HEK293 (cell line): ENCODE measurements around the gene KCNC4.

Source experiments
- GLIS1 ChIP-seq: fragments of 450-650 bp; formaldehyde crosslinking; IDR thresholded peaks from 2 replicates; pipeline ENCODE4 v1.5.1; 2016; ENCODE audit warnings: missing biosample characterization, missing genetic modification characterization
- MEIS1 ChIP-seq: sonication (generic); formaldehyde crosslinking; IDR thresholded peaks from 2 replicates; pipeline ENCODE4 v1.8.1; 2022; ENCODE audit warnings: missing genetic modification reagents, mild to moderate bottlenecking, borderline replicate concordance
- ZBTB20 ChIP-seq: fragments of 450-650 bp; formaldehyde crosslinking; IDR thresholded peaks from 2 replicates; pipeline ENCODE4 v1.5.1; 2016; ENCODE audit warnings: missing biosample characterization, missing genetic modification characterization
- ZFHX2 ChIP-seq: fragments of 450-650 bp; formaldehyde crosslinking; conservative IDR thresholded peaks from 2 replicates; pipeline ENCODE4 v1.5.1; 2016; ENCODE audit warnings: missing biosample characterization, missing genetic modification characterization
- ZNF112 ChIP-seq: fragments of 450-650 bp; formaldehyde crosslinking; IDR thresholded peaks from 2 replicates; pipeline ENCODE4 v1.5.0; 2017; ENCODE audit warnings: missing biosample characterization, missing genetic modification characterization
- ZNF132 ChIP-seq: fragments of 450-650 bp; formaldehyde crosslinking; IDR thresholded peaks from 2 replicates; pipeline ENCODE4 v1.5.1; 2017; ENCODE audit warnings: missing biosample characterization, missing genetic modification characterization, borderline replicate concordance
- ZNF140 ChIP-seq: fragments of 450-650 bp; formaldehyde crosslinking; IDR thresholded peaks from 2 replicates; pipeline ENCODE4 v1.5.1; 2016; ENCODE audit warnings: missing biosample characterization, missing genetic modification characterization
- ZNF174 ChIP-seq: fragments of 450-650 bp; formaldehyde crosslinking; IDR thresholded peaks from 2 replicates; pipeline ENCODE4 v1.5.0; 2017; ENCODE audit warnings: missing biosample characterization, mild to moderate bottlenecking, missing genetic modification characterization
- ZNF221 ChIP-seq: fragments of 450-650 bp; formaldehyde crosslinking; IDR thresholded peaks from 2 replicates; pipeline ENCODE4 v1.5.1; 2017; ENCODE audit warnings: missing biosample characterization, missing genetic modification characterization, borderline replicate concordance
- ZNF248 ChIP-seq: fragments of 450-650 bp; formaldehyde crosslinking; IDR thresholded peaks from 2 replicates; pipeline ENCODE4 v1.5.1; 2017; ENCODE audit warnings: missing biosample characterization, missing genetic modification characterization
- ZNF37A ChIP-seq: fragments of 450-650 bp; IDR thresholded peaks from 2 replicates; pipeline ENCODE4 v1.5.1; 2018; ENCODE audit warnings: missing biosample characterization, missing genetic modification characterization
- ZNF510 ChIP-seq: fragments of 450-650 bp; formaldehyde crosslinking; IDR thresholded peaks from 2 replicates; pipeline ENCODE4 v1.5.1; 2018; ENCODE audit warnings: mild to moderate bottlenecking, missing genetic modification characterization, missing biosample characterization; ENCODE audit not compliant: insufficient replicate concordance
- ZNF521 ChIP-seq: fragments of 450-650 bp; formaldehyde crosslinking; IDR thresholded peaks from 2 replicates; pipeline ENCODE4 v1.5.1; 2017; ENCODE audit warnings: missing biosample characterization, mild to moderate bottlenecking, missing genetic modification characterization
- ZNF549 ChIP-seq: fragments of 450-650 bp; IDR thresholded peaks from 2 replicates; pipeline ENCODE4 v1.5.1; 2018; ENCODE audit warnings: missing biosample characterization, missing genetic modification characterization, mild to moderate bottlenecking, inconsistent platforms, moderate library complexity
- ZNF555 ChIP-seq: fragments of 450-650 bp; formaldehyde crosslinking; conservative IDR thresholded peaks from 2 replicates; pipeline ENCODE4 v1.5.1; 2017; ENCODE audit warnings: missing biosample characterization, mild to moderate bottlenecking, missing genetic modification characterization, inconsistent platforms
- ZNF560 ChIP-seq: fragments of 450-650 bp; formaldehyde crosslinking; IDR thresholded peaks from 2 replicates; pipeline ENCODE4 v1.5.1; 2017; ENCODE audit warnings: missing biosample characterization, missing genetic modification characterization, borderline replicate concordance
- ZNF561 ChIP-seq: fragments of 450-650 bp; IDR thresholded peaks from 2 replicates; pipeline ENCODE4 v1.5.1; 2018; ENCODE audit warnings: missing biosample characterization, missing genetic modification characterization, borderline replicate concordance
- ZNF571 ChIP-seq: fragments of 450-650 bp; formaldehyde crosslinking; IDR thresholded peaks from 2 replicates; pipeline ENCODE4 v1.5.0; 2017; ENCODE audit warnings: missing biosample characterization, missing genetic modification characterization
- ZNF600 ChIP-seq: fragments of 450-650 bp; formaldehyde crosslinking; IDR thresholded peaks from 2 replicates; pipeline ENCODE4 v1.5.1; 2016; ENCODE audit warnings: missing biosample characterization, missing genetic modification characterization
- ZNF623 ChIP-seq: fragments of 450-650 bp; formaldehyde crosslinking; IDR thresholded peaks from 2 replicates; pipeline ENCODE4 v1.5.1; 2016; ENCODE audit warnings: missing biosample characterization, missing genetic modification characterization
- ZNF624 ChIP-seq: fragments of 450-650 bp; formaldehyde crosslinking; IDR thresholded peaks from 2 replicates; pipeline ENCODE4 v1.5.1; 2017; ENCODE audit warnings: missing biosample characterization, missing genetic modification characterization
- ZNF747 ChIP-seq: fragments of 450-650 bp; formaldehyde crosslinking; IDR thresholded peaks from 2 replicates; pipeline ENCODE4 v1.5.1; 2016; ENCODE audit warnings: missing biosample characterization, missing genetic modification characterization
- ZNF830 ChIP-seq: fragments of 450-650 bp; IDR thresholded peaks from 2 replicates; pipeline ENCODE4 v1.5.0; 2018; ENCODE audit warnings: missing biosample characterization, missing genetic modification characterization, low read depth, mild to moderate bottlenecking, moderate library complexity
- TF ChIP-seq, protein P1 (sequence below): fragments of 450-650 bp; formaldehyde crosslinking; IDR thresholded peaks from 2 replicates; pipeline ENCODE4 v1.5.1; 2016; ENCODE audit warnings: missing biosample characterization, missing genetic modification characterization, low read depth
- TF ChIP-seq, protein P2 (sequence below): fragments of 450-650 bp; formaldehyde crosslinking; IDR thresholded peaks from 2 replicates; pipeline ENCODE4 v1.5.1; 2017; ENCODE audit warnings: missing biosample characterization, missing genetic modification characterization
- TF ChIP-seq, protein P3 (sequence below): fragments of 450-650 bp; formaldehyde crosslinking; IDR thresholded peaks from 2 replicates; pipeline ENCODE4 v1.5.1; 2016; ENCODE audit warnings: missing biosample characterization, missing genetic modification characterization

The KCNC4 gene

DNA sequence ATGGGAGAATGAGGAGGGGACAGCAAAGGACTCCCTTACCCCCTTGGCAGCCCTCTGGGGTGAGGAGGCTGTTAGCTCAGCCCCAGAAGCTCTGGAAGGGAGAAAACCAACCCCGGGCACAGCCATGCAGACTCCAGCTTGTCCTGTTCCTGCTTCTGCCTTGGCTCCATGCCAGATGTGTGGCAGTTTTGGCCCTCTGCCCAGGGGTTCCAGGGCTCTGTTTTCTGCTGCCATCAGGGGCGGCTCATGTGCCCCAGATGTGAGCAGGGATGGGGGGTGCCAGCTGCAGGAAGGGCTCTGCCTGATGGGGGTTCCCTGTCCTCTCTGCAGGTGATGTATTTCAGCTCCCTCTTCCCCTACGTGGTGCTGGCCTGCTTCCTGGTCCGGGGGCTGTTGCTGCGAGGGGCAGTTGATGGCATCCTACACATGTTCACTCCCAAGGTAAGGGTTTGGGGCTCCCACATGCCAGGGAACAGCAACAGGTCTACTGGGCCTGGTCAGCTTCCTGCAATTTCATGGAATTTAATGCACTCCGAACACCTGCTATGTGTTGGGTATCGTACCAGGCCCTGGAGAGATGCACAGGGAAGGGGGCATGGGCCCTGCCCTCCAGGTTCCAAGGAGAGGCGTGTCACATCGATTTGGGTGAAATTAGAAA lies 33.7 kb upstream of the KCNC4 start (continued):
- TF ChIP-seq ZBTB20 (tag by site-specific recombination) (peak; percentile 99), ZNF560 (tag by site-specific recombination) (no peak), ZNF132 (peak; percentile 78; the same call in 1 of the 2 replicates), ZFHX2 (tag by site-specific recombination) (peak; percentile 42; the same call in 1 of the 2 replicates), GLIS1 (tag by site-specific recombination) (0 out of 2 replicates have a peak, but pooled peaks have one; percentile 18), ZNF112 (tag by site-specific recombination) (peak; percentile 92), ZNF747 (tag by site-specific recombination) (no peak), ZNF830 (tag by site-specific recombination) (peak; percentile 24; the same call in 1 of the 2 replicates), ZNF37A (tag by site-specific recombination) (peak; percentile 76; the same call in 1 of the 2 replicates), ZNF561 (tag by site-specific recombination) (peak; percentile 72; the same call in 1 of the 2 replicates), ZNF600 (tag by site-specific recombination) (peak; percentile 31; the same call in 1 of the 2 replicates), ZNF549 (peak; percentile 64; the same call in 1 of the 2 replicates), MEIS1 (CRISPR knock-in tag) (no peak), ZNF140 (no peak), ZNF521 (tag by site-specific recombination) (0 out of 2 replicates have a peak, but pooled peaks have one; percentile 59), ZNF624 (tag by site-specific recombination) (no peak), ZNF623 (tag by site-specific recombination) (no peak), ZNF555 (no peak), ZNF571 (tag by site-specific recombination) (peak; percentile 98), ZNF221 (peak; percentile 97; the same call in 1 of the 2 replicates), ZNF174 (tag by site-specific recombination) (peak; percentile 97), ZNF248 (tag by site-specific recombination) (peak; percentile 61; the same call in 1 of the 2 replicates), ZNF510 (peak; percentile 53)
- TF ChIP-seq, protein P1, sequence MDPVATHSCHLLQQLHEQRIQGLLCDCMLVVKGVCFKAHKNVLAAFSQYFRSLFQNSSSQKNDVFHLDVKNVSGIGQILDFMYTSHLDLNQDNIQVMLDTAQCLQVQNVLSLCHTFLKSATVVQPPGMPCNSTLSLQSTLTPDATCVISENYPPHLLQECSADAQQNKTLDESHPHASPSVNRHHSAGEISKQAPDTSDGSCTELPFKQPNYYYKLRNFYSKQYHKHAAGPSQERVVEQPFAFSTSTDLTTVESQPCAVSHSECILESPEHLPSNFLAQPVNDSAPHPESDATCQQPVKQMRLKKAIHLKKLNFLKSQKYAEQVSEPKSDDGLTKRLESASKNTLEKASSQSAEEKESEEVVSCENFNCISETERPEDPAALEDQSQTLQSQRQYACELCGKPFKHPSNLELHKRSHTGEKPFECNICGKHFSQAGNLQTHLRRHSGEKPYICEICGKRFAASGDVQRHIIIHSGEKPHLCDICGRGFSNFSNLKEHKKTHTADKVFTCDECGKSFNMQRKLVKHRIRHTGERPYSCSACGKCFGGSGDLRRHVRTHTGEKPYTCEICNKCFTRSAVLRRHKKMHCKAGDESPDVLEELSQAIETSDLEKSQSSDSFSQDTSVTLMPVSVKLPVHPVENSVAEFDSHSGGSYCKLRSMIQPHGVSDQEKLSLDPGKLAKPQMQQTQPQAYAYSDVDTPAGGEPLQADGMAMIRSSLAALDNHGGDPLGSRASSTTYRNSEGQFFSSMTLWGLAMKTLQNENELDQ (tag by site-specific recombination): no peak
- TF ChIP-seq, protein P2, sequence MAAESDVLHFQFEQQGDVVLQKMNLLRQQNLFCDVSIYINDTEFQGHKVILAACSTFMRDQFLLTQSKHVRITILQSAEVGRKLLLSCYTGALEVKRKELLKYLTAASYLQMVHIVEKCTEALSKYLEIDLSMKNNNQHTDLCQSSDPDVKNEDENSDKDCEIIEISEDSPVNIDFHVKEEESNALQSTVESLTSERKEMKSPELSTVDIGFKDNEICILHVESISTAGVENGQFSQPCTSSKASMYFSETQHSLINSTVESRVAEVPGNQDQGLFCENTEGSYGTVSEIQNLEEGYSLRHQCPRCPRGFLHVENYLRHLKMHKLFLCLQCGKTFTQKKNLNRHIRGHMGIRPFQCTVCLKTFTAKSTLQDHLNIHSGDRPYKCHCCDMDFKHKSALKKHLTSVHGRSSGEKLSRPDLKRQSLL (tag by site-specific recombination): peak; percentile 31; the same call in 1 of the 2 replicates
- TF ChIP-seq, protein P3, sequence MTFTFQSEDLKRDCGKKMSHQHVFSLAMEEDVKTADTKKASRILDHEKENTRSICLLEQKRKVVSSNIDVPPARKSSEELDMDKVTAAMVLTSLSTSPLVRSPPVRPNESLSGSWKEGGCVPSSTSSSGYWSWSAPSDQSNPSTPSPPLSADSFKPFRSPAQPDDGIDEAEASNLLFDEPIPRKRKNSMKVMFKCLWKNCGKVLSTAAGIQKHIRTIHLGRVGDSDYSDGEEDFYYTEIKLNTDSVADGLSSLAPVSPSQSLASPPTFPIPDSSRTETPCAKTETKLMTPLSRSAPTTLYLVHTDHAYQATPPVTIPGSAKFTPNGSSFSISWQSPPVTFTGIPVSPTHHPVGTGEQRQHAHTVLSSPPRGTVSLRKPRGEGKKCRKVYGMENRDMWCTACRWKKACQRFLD (tag by site-specific recombination): no peak
